Testis (tissue), 5 donors: ENCODE results near the gene ACTRT3. TPM values are rescaled to one million over a fixed set of nuclear protein-coding genes. Genes with fewer than 3 reads are reported as not detected.

Experiments used
- DNase-seq: peaks from one replicate; pipeline ENCODE4 v3.0.0-alpha.2; 2019
- H3K27ac ChIP-seq, 2 donors: fragments of 200-600 bp; sonication (generic); one replicate each; pipeline ENCODE4 v1.5.1; 2019
- H3K27me3 ChIP-seq: fragments of 200-600 bp; sonication (generic); one replicate; pipeline ENCODE4 v1.5.1; 2019
- H3K36me3 ChIP-seq: fragments of 200-600 bp; sonication (generic); one replicate; pipeline ENCODE4 v1.5.1; 2017; ENCODE audit warnings: low read depth; ENCODE audit errors: missing control alignments
- H3K4me1 ChIP-seq: fragments of 200-600 bp; sonication (generic); one replicate; pipeline ENCODE4 v1.5.1; 2019
- H3K4me3 ChIP-seq, 2 donors: fragments of 200-600 bp; sonication (generic); one replicate each; pipeline ENCODE4 v1.5.1; 2017 to 2019
- H3K9me3 ChIP-seq: fragments of 200-600 bp; sonication (generic); one replicate; pipeline ENCODE4 v1.5.1; 2017
- POLR2A ChIP-seq: fragments of 450-650 bp; IDR thresholded peaks from one replicate; pipeline ENCODE4 v1.6.1; 2017; ENCODE audit warnings: antibody characterized with exemption, mild to moderate bottlenecking, moderate library complexity
- whole genome bisulfite sequencing, 2 donors: methylation state at CpG; one replicate each; pipeline ENCODE4 v1.1.5; 2018; 5-methylcytosine and 5-hydroxymethylcytosine counted together
- intact Hi-C: fragments of 100-400 bp; cut with DNase I; formaldehyde crosslinking; loops from one replicate; pipeline ENCODE4 v1.15.1; 2023; ENCODE audit warnings: low total_unique reads
- long read RNA-seq, 2 donors: transcript quantifications; one replicate each; lab custom pipeline, GENCODE V29; 2026
- polyA plus RNA-seq: library from polyadenylated mRNA; stranded (reverse); fragments of 350-450 nt; fragmentation: Illumina TruSeq; extraction: RNeasy Lipid Tissue Mini Kit (QIAGEN cat#74804); gene quantifications from one replicate; pipeline ENCODE4 v1.2.3, GENCODE V29; 2014; ENCODE audit warnings: low read depth, low replicate concordance; ENCODE audit not compliant: insufficient read depth
- total RNA-seq, 2 donors: library from RNA; depleted of rRNA; stranded (reverse); fragments of >200 nt; gene quantifications; one replicate each; pipeline ENCODE4 v1.2.3, GENCODE V29; 2016
- TF ChIP-seq, protein P1 (sequence below), 3 experiments: fragments of 450-650 bp in 2 of 3; fragments of 200-600 bp in 1 of 3; sonication (generic) in 1 of 3; IDR thresholded peaks; one replicate each; pipeline ENCODE4 v1.5.1; 2016 to 2019; ENCODE audit warnings: antibody characterized with exemption in 3 of 3, mild to moderate bottlenecking in 2 of 3, moderate library complexity in 1 of 3

ACTRT3 gene
- 10 to 100 TPM; 26.7 to 47.4 TPM for total RNA-seq
- polyA plus RNA-seq, result 104 TPM
- long read RNA-seq, donor 1, result 0 reads
- long read RNA-seq, donor 2, result 0 reads

DNA sequence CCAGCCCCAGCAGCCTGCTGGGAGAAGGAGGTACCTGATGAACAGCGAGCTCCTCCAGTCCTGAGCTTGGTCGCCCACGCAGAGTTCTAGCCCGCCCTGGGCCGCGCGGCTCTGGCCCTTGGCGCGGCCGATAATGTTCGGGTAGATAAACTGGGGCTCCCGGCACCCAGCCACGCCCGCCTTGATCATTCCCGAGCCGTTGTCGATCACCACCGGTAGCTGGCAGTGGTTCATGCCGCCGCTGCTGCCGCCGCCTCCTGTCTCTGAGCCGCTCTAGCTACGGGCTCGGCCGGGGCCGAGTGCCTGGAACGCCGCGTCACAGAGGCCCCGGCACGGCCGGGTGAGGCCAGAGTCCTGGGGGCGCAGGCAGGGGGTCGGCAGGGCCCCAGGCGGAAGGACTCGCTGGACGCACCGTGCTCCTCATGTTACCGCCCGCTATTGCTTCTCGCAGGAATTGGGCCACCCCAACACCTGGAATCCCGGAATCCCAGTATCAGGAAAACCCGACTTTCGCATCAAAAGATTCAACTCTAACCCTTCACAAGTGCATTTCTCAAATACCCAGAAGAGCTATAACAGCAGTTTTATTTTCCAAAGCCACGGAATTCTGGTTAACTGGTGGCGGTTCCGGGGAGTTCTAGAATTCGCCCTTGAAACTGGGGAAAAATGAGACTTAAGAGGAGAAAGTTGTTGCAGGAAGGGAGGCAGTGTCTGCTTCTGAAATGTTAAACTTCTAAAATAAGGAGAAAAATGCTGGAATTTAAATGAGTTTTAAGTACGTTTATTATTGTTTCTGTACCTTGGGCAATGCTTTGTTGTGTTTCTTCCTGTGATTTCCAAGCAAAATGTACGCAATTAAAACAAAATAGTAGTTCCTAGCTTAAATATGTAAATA, at the start of gene ACTRT3:
Gene ACTRT3, minus strand, starts transcription at position 275 of the 895 bp plus-strand sequence. Its CDS starts 41 bp downstream, at position 234.
- peaks cover 5% of the 10 kb centered on the region for H3K4me1 ChIP-seq
- TF ChIP-seq, protein P1, sequence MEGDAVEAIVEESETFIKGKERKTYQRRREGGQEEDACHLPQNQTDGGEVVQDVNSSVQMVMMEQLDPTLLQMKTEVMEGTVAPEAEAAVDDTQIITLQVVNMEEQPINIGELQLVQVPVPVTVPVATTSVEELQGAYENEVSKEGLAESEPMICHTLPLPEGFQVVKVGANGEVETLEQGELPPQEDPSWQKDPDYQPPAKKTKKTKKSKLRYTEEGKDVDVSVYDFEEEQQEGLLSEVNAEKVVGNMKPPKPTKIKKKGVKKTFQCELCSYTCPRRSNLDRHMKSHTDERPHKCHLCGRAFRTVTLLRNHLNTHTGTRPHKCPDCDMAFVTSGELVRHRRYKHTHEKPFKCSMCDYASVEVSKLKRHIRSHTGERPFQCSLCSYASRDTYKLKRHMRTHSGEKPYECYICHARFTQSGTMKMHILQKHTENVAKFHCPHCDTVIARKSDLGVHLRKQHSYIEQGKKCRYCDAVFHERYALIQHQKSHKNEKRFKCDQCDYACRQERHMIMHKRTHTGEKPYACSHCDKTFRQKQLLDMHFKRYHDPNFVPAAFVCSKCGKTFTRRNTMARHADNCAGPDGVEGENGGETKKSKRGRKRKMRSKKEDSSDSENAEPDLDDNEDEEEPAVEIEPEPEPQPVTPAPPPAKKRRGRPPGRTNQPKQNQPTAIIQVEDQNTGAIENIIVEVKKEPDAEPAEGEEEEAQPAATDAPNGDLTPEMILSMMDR (IDR thresholded peaks at IDR 0.05), result no peak
- no peak for TF ChIP-seq POLR2A
- peak within 1 kb of the TSS; percentile 93 to 94 for H3K27ac ChIP-seq
- H3K27me3 ChIP-seq, result no peaks in the 10 kb centered on the region
- intact Hi-C loops, result no loop called here
- WGBS, 2 donors, result 2 to 3% methylated on average over 16 to 21 of the region's 51 CpGs
- peak; percentile 75 for DNase-seq
- H3K9me3 ChIP-seq, result no peaks in the 10 kb centered on the region
- no peaks in the 10 kb centered on the region for H3K36me3 ChIP-seq
- H3K4me3 ChIP-seq, result peak within 1 kb of the TSS; percentile 70 to 86

DNA sequence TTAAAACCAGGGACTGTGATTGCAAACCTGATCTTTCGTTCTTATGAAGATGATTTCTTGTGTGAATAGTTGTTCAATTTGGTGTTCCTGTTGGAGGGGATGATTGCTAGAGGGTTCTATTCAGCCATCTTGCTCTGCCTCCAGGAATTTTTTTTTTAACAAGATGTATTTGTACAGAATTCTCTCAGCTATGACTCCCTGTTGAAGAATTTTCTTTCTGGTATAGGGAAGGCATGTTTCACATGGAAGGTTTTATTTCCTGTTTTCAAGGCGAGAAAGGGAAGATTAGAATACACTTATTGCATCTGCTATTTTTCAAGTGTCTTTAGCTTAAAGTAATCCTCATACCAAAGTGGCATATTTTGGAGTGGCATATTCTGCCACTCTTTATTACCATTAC, 49.0 kb upstream of the ACTRT3 start:
- Histone ChIP-seq H3K27me3 (no peaks in the 10 kb centered on the region), H3K9me3 (no peaks in the 10 kb centered on the region), H3K4me3 (no peak overlapping the region), H3K27ac (no peak overlapping the region), H3K4me1 (no peaks in the 10 kb centered on the region), H3K36me3 (no peaks in the 10 kb centered on the region)
- DNase-seq, result no peak
- intact Hi-C loops, result no loop called here
- TF ChIP-seq, protein P1 (IDR thresholded peaks at IDR 0.05), result no peak
- no peak for TF ChIP-seq POLR2A
- WGBS, 2 donors, result 91 to 94% methylated on average over 2 of the region's 2 CpGs

DNA sequence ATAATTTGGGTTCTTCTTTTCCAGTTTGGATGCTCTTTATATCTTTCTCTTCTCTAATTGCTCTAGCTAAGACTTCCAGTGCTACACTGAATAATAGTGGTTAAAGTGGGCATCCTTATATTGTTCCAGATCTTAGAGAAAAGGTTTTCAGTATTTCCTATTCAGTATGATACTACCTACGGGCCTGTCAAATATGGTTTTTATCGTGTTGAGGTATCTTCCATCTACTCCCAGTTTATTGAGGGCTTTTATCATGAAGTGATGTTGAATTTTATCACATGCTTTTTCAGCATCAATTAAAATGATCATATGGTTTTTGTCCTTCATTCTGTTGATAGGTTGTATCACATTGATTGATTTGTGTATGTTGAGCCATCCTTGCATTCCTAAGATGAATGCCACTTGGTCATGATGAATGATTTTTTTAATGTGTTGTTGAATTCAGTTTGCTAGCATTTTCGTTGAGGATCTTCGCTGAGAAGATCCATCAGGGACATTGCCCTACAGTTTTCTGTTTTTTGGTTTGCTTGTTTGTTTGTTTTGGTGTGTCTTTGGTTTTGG, 46.3 kb upstream of the ACTRT3 start:
- no peak for TF ChIP-seq POLR2A
- TF ChIP-seq, protein P1 (IDR thresholded peaks at IDR 0.05), result no peak
- H3K4me1 ChIP-seq, result no peaks in the 10 kb centered on the region
- no peaks in the 10 kb centered on the region for H3K9me3 ChIP-seq
- H3K27ac ChIP-seq, result no peak overlapping the region
- no peaks in the 10 kb centered on the region for H3K27me3 ChIP-seq
- intact Hi-C loops, result no loop called here
- WGBS, 2 donors, result 92 to 95% methylated on average over 4 of the region's 4 CpGs
- no peaks in the 10 kb centered on the region for H3K36me3 ChIP-seq
- DNase-seq, result no peak
- no peak overlapping the region for H3K4me3 ChIP-seq

DNA sequence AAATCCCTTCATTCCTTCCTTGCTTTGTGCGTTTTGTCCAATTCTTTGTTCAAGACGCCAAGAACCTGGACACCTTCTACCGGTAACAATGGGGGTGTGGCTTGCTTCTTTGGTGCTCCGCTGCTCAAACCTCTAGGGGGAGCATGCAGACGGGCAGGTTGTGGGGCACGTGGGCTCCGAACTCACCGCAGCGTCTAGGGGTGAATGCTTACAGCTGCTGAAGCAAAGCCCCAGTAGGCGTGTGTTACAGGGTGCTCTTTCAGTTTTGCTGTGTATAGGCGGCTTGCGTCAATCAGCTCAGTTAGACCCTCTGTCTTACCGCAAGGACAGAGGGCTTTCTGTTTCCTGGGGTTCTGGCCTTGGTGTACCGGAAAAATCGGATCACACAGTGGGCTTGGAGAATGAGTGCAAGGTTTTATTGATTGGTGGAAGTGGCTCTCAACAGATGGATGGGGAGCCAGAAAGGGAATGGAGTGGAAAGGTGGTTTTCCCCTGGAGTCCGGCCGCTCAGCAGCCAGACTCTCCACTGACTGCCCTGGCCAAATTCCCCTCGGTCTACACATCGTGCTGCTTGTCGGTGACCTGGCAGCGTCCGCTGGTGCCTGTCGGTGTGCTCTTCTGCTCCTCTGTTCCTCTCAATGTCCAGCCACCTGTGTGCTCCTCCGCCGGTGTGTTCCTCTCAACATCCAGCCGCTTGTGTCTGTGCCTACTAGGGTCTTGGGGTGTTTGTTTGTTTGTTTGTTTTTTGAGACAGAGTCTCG, 44.6 kb upstream of the ACTRT3 start:
- no peaks in the 10 kb centered on the region for H3K9me3 ChIP-seq
- no peaks in the 10 kb centered on the region for H3K36me3 ChIP-seq
- TF ChIP-seq, protein P1 (IDR thresholded peaks at IDR 0.05), result no peak
- no peak for TF ChIP-seq POLR2A
- H3K4me3 ChIP-seq, result peak overlapping the region; percentile 37 to 82
- WGBS, 2 donors, result 37 to 50% methylated on average over 27 of the region's 27 CpGs
- DNase-seq, result no peak
- H3K27ac ChIP-seq, result no peak overlapping the region
- intact Hi-C loops, result no loop called here
- H3K4me1 ChIP-seq, result no peaks in the 10 kb centered on the region
- no peaks in the 10 kb centered on the region for H3K27me3 ChIP-seq
